GM18907 (cell line): Measurements from ENCODE around the gene GYPA.
"Not testable (repeated sequence)": the region's sequence is repeated elsewhere in the genome, so short reads cannot be mapped to it uniquely, and the experiment has no call there.

Experiments
- ATAC-seq: cut with Tn5 transposase; IDR thresholded peaks from one replicate; pipeline ENCODE4 v1.9.1; 2021; ENCODE audit warnings: mild to moderate bottlenecking, moderate library complexity; ENCODE audit not compliant: unreplicated experiment

The GYPA gene

GRCh38 chr4:144140594-144141295, at the start of gene GYPA:
Gene GYPA, minus strand, starts transcription at chr4:144140718. Its CDS starts 83 bp downstream, at chr4:144140635.
- not testable (repeated sequence) for ATAC-seq

- no peak for ATAC-seq
These were observed 49.5 kb upstream of the GYPA start for GRCh38 chr4:144190009-144190408.

- ATAC-seq: peak; percentile 94
These were observed 48.6 kb upstream of the GYPA start for GRCh38 chr4:144189121-144189520.

GRCh38 chr4:144185086-144185485, 44.6 kb upstream of the GYPA start:
- ATAC-seq: peak; percentile 39

- ATAC-seq: no peak
These were observed 42.6 kb upstream of the GYPA start for GRCh38 chr4:144183165-144183564.

- peak; percentile 55 for ATAC-seq
These were observed 40.9 kb upstream of the GYPA start for GRCh38 chr4:144181391-144181790.

GRCh38 chr4:144179152-144179739, 38.7 kb upstream of the GYPA start:
- ATAC-seq: no peak

GRCh38 chr4:144178414-144178813, 37.9 kb upstream of the GYPA start:
- ATAC-seq: no peak

GRCh38 chr4:144176476-144176875, 36.0 kb upstream of the GYPA start:
- ATAC-seq: no peak

- ATAC-seq: peak; percentile 83
These were observed 34.0 kb upstream of the GYPA start for GRCh38 chr4:144174401-144175067.

- no peak for ATAC-seq
These were observed 31.2 kb upstream of the GYPA start for GRCh38 chr4:144171697-144172096.

- ATAC-seq: no peak
These were observed 28.7 kb upstream of the GYPA start for GRCh38 chr4:144169211-144169610.

- ATAC-seq: no peak
These were observed 13.5 kb upstream of the GYPA start for GRCh38 chr4:144154044-144154443.

GRCh38 chr4:144142690-144143326, 2.3 kb upstream of the GYPA start:
- ATAC-seq: peak; percentile 88

GRCh38 chr4:144141493-144141892, 975 bp upstream of the GYPA start:
- ATAC-seq: no peak

- not testable (repeated sequence) for ATAC-seq
These were observed 527 bp downstream of the GYPA start for GRCh38 chr4:144139991-144140390.

GRCh38 chr4:144139547-144139946, 971 bp downstream of the GYPA start:
- not testable (repeated sequence) for ATAC-seq

- ATAC-seq: not testable (repeated sequence)
These were observed 2.3 kb downstream of the GYPA start for GRCh38 chr4:144138239-144138638.

- not testable (repeated sequence) for ATAC-seq
These were observed 3.2 kb downstream of the GYPA start for GRCh38 chr4:144137137-144137931.

- ATAC-seq: not testable (repeated sequence)
These were observed 4.3 kb downstream of the GYPA start for GRCh38 chr4:144136189-144136588.

GRCh38 chr4:144130167-144130566, 10.4 kb downstream of the GYPA start:
- not testable (repeated sequence) for ATAC-seq
